GM12872 (cell line): ENCODE measurements around the gene GAST.

Experiments used
- TF ChIP-seq, protein P1 (sequence below): IDR thresholded peaks from 3 replicates; pipeline ENCODE4 v1.5.1; 2011; ENCODE audit warnings: low read depth, mild to moderate bottlenecking, low read length, moderate library complexity; ENCODE audit not compliant: insufficient read depth

Gene GAST

DNA sequence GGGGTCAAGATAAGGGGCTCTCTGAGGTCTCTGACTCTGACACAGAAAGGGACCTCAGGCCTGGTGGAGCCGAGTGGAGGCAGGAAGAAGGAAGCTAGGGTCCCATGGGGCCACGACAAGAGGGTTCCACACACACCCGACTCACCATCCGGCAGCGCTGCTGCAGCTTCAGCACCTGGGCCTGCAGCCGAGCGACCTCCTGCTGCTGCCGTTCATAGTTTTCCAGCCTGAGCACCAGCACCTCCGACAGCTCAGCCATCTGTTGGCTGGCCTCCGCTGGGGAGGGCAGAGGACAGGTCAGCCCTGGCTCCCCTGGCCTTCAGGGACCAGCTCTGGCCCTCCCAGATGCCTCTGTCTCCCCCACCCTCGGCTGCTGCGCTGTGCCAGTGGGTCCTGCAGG lies 15.9 kb downstream of the GAST start:
- TF ChIP-seq, protein P1, sequence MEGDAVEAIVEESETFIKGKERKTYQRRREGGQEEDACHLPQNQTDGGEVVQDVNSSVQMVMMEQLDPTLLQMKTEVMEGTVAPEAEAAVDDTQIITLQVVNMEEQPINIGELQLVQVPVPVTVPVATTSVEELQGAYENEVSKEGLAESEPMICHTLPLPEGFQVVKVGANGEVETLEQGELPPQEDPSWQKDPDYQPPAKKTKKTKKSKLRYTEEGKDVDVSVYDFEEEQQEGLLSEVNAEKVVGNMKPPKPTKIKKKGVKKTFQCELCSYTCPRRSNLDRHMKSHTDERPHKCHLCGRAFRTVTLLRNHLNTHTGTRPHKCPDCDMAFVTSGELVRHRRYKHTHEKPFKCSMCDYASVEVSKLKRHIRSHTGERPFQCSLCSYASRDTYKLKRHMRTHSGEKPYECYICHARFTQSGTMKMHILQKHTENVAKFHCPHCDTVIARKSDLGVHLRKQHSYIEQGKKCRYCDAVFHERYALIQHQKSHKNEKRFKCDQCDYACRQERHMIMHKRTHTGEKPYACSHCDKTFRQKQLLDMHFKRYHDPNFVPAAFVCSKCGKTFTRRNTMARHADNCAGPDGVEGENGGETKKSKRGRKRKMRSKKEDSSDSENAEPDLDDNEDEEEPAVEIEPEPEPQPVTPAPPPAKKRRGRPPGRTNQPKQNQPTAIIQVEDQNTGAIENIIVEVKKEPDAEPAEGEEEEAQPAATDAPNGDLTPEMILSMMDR, result no peak

DNA sequence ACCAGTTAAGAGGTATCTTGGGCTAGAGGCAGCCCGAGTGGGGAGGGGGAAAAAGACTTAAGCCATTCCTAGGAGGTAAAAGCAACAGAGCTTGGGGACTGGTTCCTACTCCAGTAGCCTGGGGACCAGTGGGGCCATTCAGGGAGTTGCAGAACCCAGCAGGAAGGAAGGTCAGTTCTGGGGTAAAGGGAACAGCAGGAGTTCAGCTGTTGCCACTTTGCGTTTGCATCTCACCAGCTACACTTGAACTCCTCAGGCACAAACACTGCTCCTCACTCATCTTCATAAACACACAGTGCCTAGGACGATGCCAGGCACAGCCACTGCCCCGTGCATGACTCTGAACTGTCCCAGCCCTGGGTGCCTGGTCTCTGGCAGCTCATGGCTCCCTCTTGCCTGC lies 18.3 kb downstream of the GAST start:
- TF ChIP-seq, protein P1, result no peak

DNA sequence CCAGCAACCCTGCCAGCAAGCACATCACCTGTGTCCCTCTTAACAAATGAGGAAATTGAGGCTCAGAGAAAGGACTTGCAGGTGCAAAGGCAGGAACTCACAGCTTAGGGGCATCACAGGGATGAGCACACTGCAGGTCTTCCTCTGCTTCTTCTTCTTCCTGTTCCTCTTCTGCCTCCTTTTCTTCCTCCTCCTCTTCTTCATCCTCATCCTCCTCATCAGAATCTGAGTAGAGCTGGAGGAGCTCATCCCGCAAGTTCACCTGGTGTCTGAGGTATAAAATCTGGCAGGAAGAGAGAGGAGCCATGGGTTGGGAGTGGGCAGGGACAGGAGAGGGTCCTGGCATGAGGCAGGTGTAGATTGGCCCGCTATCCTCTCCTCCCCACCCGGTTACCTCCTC lies 19.7 kb downstream of the GAST start:
- TF ChIP-seq, protein P1, result no peak

DNA sequence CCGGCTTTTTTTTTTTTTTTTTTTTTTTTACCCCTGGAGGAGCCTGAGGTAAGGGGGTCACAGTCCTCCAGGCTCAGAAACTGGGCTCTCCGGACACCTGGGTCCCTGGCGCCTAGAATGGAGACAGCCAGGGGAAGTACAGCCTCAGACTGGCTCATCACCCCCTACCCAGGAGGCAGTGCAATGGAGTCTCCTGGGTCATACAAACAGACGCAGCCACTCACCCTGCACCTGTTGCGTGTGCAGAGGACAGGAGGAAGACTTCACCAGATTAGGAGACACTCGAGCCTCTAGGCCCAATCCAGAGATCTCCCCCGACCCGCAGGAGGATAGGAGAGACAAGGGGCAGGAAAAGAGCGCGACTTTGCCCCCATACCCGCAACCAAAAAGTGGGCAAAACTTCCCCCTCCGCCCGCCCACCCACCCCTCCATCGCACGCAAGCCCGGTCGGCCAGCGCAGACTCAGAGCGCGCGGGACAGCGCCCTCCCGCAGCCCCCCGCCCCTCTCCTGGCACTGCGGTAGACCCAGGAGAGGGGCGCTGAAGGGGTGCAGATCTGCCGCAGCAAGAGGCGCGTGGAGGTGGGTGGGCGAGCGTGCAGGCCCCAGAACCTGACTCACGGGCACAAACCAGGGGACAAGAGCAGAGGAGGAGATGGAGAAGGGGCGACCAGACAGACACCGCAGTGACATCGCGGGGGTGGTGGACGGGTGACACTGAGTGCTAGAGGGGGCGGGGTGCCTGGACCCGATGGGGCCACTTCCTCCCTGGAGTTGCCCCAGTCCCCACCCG lies 21.4 kb downstream of the GAST start:
- TF ChIP-seq, protein P1, result no peak

DNA sequence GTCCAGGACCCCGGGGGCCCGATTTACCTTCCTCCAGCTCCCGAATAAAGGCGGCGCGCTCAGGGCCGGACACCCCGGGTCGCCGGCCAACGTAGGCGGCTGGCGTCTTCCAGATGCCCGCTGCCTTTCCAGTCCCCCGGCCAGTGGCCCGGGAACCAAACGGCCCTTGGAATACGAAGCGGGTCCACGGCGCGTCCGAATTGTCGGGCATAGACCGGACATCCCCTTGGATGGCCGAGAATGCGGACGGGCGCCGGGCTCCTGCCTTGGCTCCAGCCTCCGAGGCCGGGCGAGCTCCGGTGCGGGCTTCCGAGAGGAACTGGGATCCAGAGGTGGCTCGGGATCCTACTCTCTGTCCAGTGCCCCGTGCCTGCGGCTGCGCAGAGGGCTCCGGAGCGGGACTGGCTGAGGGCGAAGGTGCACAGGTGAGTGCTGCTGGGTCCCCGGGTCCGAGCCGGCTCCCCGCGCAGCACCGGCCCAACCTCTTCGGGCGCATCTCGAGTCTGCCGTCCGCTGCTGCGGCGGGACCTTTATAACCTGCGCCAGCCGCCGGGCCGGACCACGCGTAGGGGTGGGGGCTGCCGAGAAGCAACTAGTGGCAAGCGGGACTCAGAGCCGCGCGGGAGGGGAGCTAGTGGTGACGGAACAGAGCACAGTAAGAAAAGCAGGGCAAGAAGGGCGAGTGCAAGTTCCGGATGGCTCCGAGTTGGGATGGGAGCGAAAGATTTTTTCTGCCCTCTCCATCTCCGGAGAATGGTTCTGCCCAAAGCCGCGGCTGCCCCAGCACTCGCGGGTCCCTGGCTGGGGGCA lies 22.2 kb downstream of the GAST start, which contains the start of gene HAP1:
TSS of gene HAP1 (minus strand) at position 505 of the 810 bp plus-strand sequence. CDS start at position 496, 9 bp downstream.
- TF ChIP-seq, protein P1, result no peak

DNA sequence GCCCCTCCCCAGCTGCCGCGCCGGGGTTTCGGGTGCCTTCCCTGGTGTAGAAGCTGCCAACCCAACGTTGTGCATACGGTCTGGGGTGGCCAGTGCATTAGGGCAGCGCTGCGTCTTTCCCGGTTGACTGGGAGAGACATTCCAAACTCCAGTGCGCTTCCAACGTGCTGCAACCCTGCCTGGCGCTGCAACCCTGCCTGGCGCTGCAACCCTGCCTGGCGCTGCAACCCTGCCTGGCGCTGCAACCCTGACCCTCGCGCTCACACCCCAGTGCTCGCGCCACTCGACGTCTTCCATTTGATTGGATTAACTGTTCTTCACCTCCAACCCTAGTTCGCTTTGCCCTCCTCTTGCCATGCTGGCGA lies 22.8 kb downstream of the GAST start:
- TF ChIP-seq, protein P1, result no peak

DNA sequence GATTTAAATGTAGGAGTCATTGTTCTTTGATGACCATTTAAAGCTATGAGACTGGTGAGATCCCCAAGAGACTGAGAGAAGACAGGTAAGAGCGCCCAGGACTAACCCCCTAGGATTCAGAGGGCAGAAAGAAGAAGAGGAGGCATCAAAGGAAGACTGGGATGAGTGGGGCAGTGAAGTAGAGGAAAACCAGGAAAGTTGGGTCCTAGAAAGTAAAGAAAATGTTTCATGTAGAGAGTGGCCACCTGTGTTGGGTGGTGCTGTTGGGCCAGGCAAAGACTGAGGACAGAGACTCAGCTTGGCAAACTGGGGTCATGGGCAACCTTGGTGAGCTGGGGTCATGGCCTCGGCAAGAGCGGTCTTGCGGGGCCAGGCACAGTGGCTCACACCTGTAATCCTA lies 23.6 kb downstream of the GAST start:
- TF ChIP-seq, protein P1, result no peak
